Adrenal gland (tissue), 12 donors: ENCODE data around the gene NR1H2. TPM values are rescaled to one million over a fixed set of nuclear protein-coding genes. Genes with fewer than 3 reads are reported as not detected.
"Not testable (repeated sequence)": the region's sequence is repeated elsewhere in the genome, so short reads cannot be mapped to it uniquely, and the experiment has no call there.

Experiments
- DNase-seq, 7 donors: peaks; one replicate each; pipeline ENCODE4 v3.0.0-alpha.2; 2019 to 2020
- H3K27ac ChIP-seq, 5 donors: fragments of 200-600 bp; sonication (generic) in 4 of 5; 1 replicate in 3 of 5; 2 replicates in 2 of 5; pipeline versions ENCODE4 v1.5.1 to v1.8.0; 2016 to 2020; ENCODE audit warnings: mild to moderate bottlenecking in 1 of 5
- H3K27me3 ChIP-seq: fragments of 200-600 bp; 2 replicates; pipeline ENCODE4 v1.8.0; 2021
- H3K36me3 ChIP-seq, 2 donors: fragments of 200-600 bp; replicated peaks in 1 of 2; 1 replicate in 1 of 2; 2 replicates in 1 of 2; pipeline versions ENCODE4 v1.5.1 to v1.8.0; 2018 to 2022
- H3K4me1 ChIP-seq, 2 donors: fragments of 200-600 bp; replicated peaks in 1 of 2; 1 replicate in 1 of 2; 2 replicates in 1 of 2; pipeline versions ENCODE4 v1.5.1 to v1.8.0; 2018 to 2021
- H3K4me3 ChIP-seq, 4 donors: fragments of 200-600 bp; sonication (generic) in 3 of 4; one replicate each; pipeline ENCODE4 v1.5.1; 2016 to 2018
- H3K9me3 ChIP-seq, 3 donors: fragments of 200-600 bp; sonication (generic) in 1 of 3; replicated peaks in 1 of 3; 1 replicate in 2 of 3; 2 replicates in 1 of 3; pipeline versions ENCODE4 v1.5.1 to v1.8.0; 2016 to 2021
- CTCF ChIP-seq, 6 experiments: fragments of 450-650 bp in 4 of 6; fragments of 200-600 bp in 2 of 6; sonication (generic) in 1 of 6; IDR thresholded peaks; 1 replicate in 5 of 6; 2 replicates in 1 of 6; pipeline versions ENCODE4 v1.5.1 to v1.8.0; 2016 to 2021; ENCODE audit warnings: antibody characterized with exemption in 6 of 6, mild to moderate bottlenecking in 2 of 6, moderate library complexity in 1 of 6
- POLR2A ChIP-seq, 2 donors: fragments of 450-650 bp; IDR thresholded peaks; one replicate each; pipeline ENCODE4 v1.6.1; 2017; ENCODE audit warnings: antibody characterized with exemption in 2 of 2, mild to moderate bottlenecking in 2 of 2, moderate library complexity in 1 of 2
- WGBS, 4 donors: extraction: QIAGEN DNeasy Blood & Tissue Kit in 2 of 4; methylation state at CpG; one replicate each; pipeline versions ENCODE4 v1.1.5 to v1.1.7; 2013 to 2017; 5-methylcytosine and 5-hydroxymethylcytosine counted together
- intact Hi-C, 2 donors: fragments of 100-400 bp; cut with DNase I; formaldehyde crosslinking; loops; one replicate each; pipeline versions ENCODE4 v1.14.1 to v1.15.0; 2022 to 2023
- polyA plus RNA-seq, 3 donors: library from polyadenylated mRNA; stranded (reverse); fragments of 200-250 nt in 2 of 3; fragments of 350-450 nt in 1 of 3; fragmentation: Illumina TruSeq in 1 of 3; extraction: RNeasy Lipid Tissue Mini Kit (QIAGEN cat#74804) in 1 of 3; gene quantifications; one replicate each; pipeline ENCODE4 v1.2.3, GENCODE V29; 2013 to 2014
- total RNA-seq, 9 donors: library from RNA; depleted of rRNA in 4 of 9; stranded (reverse); fragments of >200 nt in 4 of 9; fragments of 120-200 nt in 1 of 9; fragmentation: NEBNext Ultra II Directional in 1 of 9; extraction: Animal tissue kit (Norgen Biotek cat#: 25700) in 1 of 9; gene quantifications; one replicate each; pipeline versions ENCODE4 v1.1.0 to v1.2.4, GENCODE V29; 2013 to 2023
- donor health status: healthy with polysubstance abuse.
- donor health status: Bipolar disorder and iron deficiency.
- donor health status: DM: yes; HTN: yes; CAD: no.
- donor health status: DM: no; HTN: no; CAD: no.
- donor health status: DM: no; HTN: no; CAD: no.
- donor health status: DM: yes; HTN: yes; CAD: no.

Gene NR1H2
- total and polyA plus RNA-seq, 12 donors, result 16.5 to 148 (median 99.3) TPM

GRCh38 chr19:50328224-50328872, 47.9 kb upstream of the NR1H2 start:
- peak overlapping the region in 1 of 4 donors; percentile 41 for H3K4me3 ChIP-seq
- WGBS, 4 donors, result 1 to 3% (median 3%) methylated on average over 12 to 104 of the region's 104 CpGs; no CpG with 5 or more reads in 1 of the 4 donors
- peak overlapping the region in 1 of 5 donors; percentile 61 for H3K27ac ChIP-seq
- TF ChIP-seq CTCF (IDR thresholded peaks at IDR 0.05) (peak in 1 of 6 experiments; percentile 13), POLR2A (IDR thresholded peaks at IDR 0.05) (no peak)
- intact Hi-C loops, result no loop called here
- H3K27me3 ChIP-seq, result peaks cover 10% of the 10 kb centered on the region
- peak in 1 of 7 donors; percentile 33 for DNase-seq
- no peaks in the 10 kb centered on the region for H3K9me3 ChIP-seq
- H3K36me3 ChIP-seq, result no peaks in the 10 kb centered on the region
- H3K4me1 ChIP-seq, result peaks cover 6 to 8% of the 10 kb centered on the region in 2 donors

- intact Hi-C loops, result no loop called here
- H3K4me3 ChIP-seq, result peak overlapping the region in 1 of 4 donors; percentile 41
- peaks cover 8 to 9% of the 10 kb centered on the region in 2 donors for H3K4me1 ChIP-seq
Observed at GRCh38 chr19:50328873-50329145, 47.4 kb upstream of the NR1H2 start.

GRCh38 chr19:50329146-50329925, 46.9 kb upstream of the NR1H2 start, which contains the start of gene KCNC3:
Gene KCNC3 (minus strand): TSS chr19:50329377. CDS start chr19:50329082, 295 bp downstream.
- H3K9me3 ChIP-seq, result no peaks in the 10 kb centered on the region
- peak within 1 kb of the TSS in 4 of 5 donors; percentile 4 to 69 (median 38) for H3K27ac ChIP-seq
- H3K27me3 ChIP-seq, result peaks cover 12% of the 10 kb centered on the region
- peak; percentile 97 to 100 (median 99) for DNase-seq
- TF ChIP-seq POLR2A (IDR thresholded peaks at IDR 0.05), result peak; percentile 55 to 70
- TF ChIP-seq CTCF (IDR thresholded peaks at IDR 0.05), result no peak
- peaks cover 12 to 13% of the 10 kb centered on the region in 2 donors for H3K4me1 ChIP-seq
- intact Hi-C loops, result no loop called here
- H3K4me3 ChIP-seq, result peak within 1 kb of the TSS in 1 of 4 donors; percentile 43
- WGBS, 4 donors, result 0 to 3% (median 1%) methylated on average over 32 to 43 of the region's 43 CpGs
- no peaks in the 10 kb centered on the region for H3K36me3 ChIP-seq

More at GRCh38 chr19:50328873-50329145, 47.4 kb upstream of the NR1H2 start:
- Histone ChIP-seq H3K36me3 (no peaks in the 10 kb centered on the region), H3K9me3 (no peaks in the 10 kb centered on the region), H3K27ac (peak overlapping the region in 1 of 5 donors; percentile 61), H3K27me3 (peaks cover 12% of the 10 kb centered on the region)
- DNase-seq, result no peak
- TF ChIP-seq CTCF (IDR thresholded peaks at IDR 0.05), result peak in 1 of 6 experiments; percentile 16
- peak in 1 of 2 donors; percentile 22 for TF ChIP-seq POLR2A (IDR thresholded peaks at IDR 0.05)
- WGBS, 4 donors, result 1% methylated on average over 37 to 39 of the region's 40 CpGs; no CpG with 5 or more reads in 2 of the 4 donors

GRCh38 chr19:50329926-50330294, 46.3 kb upstream of the NR1H2 start:
- H3K9me3 ChIP-seq, intact Hi-C loops, H3K36me3 ChIP-seq: not testable (repeated sequence)
- 14 to 19% (median 17%) methylated on average over 18 of the region's 18 CpGs for WGBS, 4 donors
- peaks cover 12 to 13% of the 10 kb centered on the region in 2 donors for H3K4me1 ChIP-seq
- peaks cover 12% of the 10 kb centered on the region for H3K27me3 ChIP-seq
- peak in 1 of 7 donors; percentile 18 for DNase-seq
- peak overlapping the region in 4 of 5 donors; percentile 4 to 69 (median 38) for H3K27ac ChIP-seq
- peak overlapping the region in 1 of 4 donors; percentile 43 for H3K4me3 ChIP-seq
